H9 (cell line): Measurements from ENCODE around the gene CAMK2B. TPM values are rescaled to one million over a fixed set of nuclear protein-coding genes. Genes with fewer than 3 reads are reported as not detected.

Experiments
- DNase-seq: peaks from one replicate; pipeline ENCODE4 v3.0.0-alpha.2; 2017
- H2AFZ ChIP-seq: one replicate; pipeline ENCODE4 v1.6.1; 2013; ENCODE audit warnings: mild to moderate bottlenecking, low read length, control low read depth, moderate library complexity
- H2AK5ac ChIP-seq: 2 replicates; pipeline ENCODE4 v1.6.1; 2013; ENCODE audit warnings: low read length, control low read depth, mixed read lengths; ENCODE audit not compliant: insufficient read length
- H2BK120ac ChIP-seq: one replicate; pipeline ENCODE4 v1.6.1; 2013; ENCODE audit warnings: low read depth, mild to moderate bottlenecking, low read length, control low read depth, inconsistent platforms; ENCODE audit not compliant: poor library complexity, severe bottlenecking
- H2BK12ac ChIP-seq: 2 replicates; pipeline ENCODE4 v1.6.1; 2013; ENCODE audit warnings: low read length, control low read depth, mixed read lengths, low read depth; ENCODE audit not compliant: insufficient read length
- H2BK15ac ChIP-seq: 2 replicates; pipeline ENCODE4 v1.6.1; 2013; ENCODE audit warnings: low read depth, low read length, control low read depth
- H2BK20ac ChIP-seq: one replicate; pipeline ENCODE4 v1.6.1; 2013; ENCODE audit warnings: low read depth, mild to moderate bottlenecking, low read length, control low read depth, inconsistent platforms; ENCODE audit not compliant: poor library complexity, severe bottlenecking
- H2BK5ac ChIP-seq: 2 replicates; pipeline ENCODE4 v1.6.1; 2013; ENCODE audit warnings: low read length, control low read depth, mixed read lengths; ENCODE audit not compliant: insufficient read length
- H3K14ac ChIP-seq: 2 replicates; pipeline ENCODE4 v1.6.1; 2013; ENCODE audit warnings: low read length, control low read depth; ENCODE audit not compliant: insufficient read depth
- H3K18ac ChIP-seq: 2 replicates; pipeline ENCODE4 v1.6.1; 2013; ENCODE audit warnings: low read depth, mild to moderate bottlenecking, mixed read lengths, low read length, control low read depth; ENCODE audit not compliant: insufficient read length
- H3K23ac ChIP-seq: 2 replicates; pipeline ENCODE4 v1.6.1; 2013; ENCODE audit warnings: low read length, control low read depth, mixed read lengths, low read depth; ENCODE audit not compliant: insufficient read length
- H3K23me2 ChIP-seq: 2 replicates; pipeline ENCODE4 v1.6.1; 2013; ENCODE audit warnings: low read depth, mild to moderate bottlenecking, mixed read lengths, low read length, control low read depth; ENCODE audit not compliant: insufficient read length, poor library complexity, severe bottlenecking
- H3K27ac ChIP-seq: 2 replicates; pipeline ENCODE4 v1.5.1; 2013; ENCODE audit warnings: low read length, control low read depth, mixed read lengths, low read depth; ENCODE audit not compliant: insufficient read length
- H3K27me3 ChIP-seq: 2 replicates; pipeline ENCODE4 v1.6.1; 2013; ENCODE audit warnings: low read length, control low read depth, inconsistent platforms; ENCODE audit not compliant: insufficient read depth
- H3K4ac ChIP-seq: 2 replicates; pipeline ENCODE4 v1.6.1; 2013; ENCODE audit warnings: low read depth, mild to moderate bottlenecking, control low read depth, inconsistent platforms, low read length, moderate library complexity
- H3K4me1 ChIP-seq: 2 replicates; pipeline ENCODE4 v1.6.1; 2013; ENCODE audit warnings: low read length, control low read depth, inconsistent platforms; ENCODE audit not compliant: insufficient read depth
- H3K4me2 ChIP-seq: 2 replicates; pipeline ENCODE4 v1.6.1; 2013; ENCODE audit warnings: low read length, control low read depth, mixed read lengths; ENCODE audit not compliant: insufficient read length, insufficient read depth
- H3K56ac ChIP-seq: 2 replicates; pipeline ENCODE4 v1.6.1; 2013; ENCODE audit warnings: low read depth, mild to moderate bottlenecking, mixed read lengths, low read length, control low read depth; ENCODE audit not compliant: insufficient read length
- H3K79me1 ChIP-seq: 2 replicates; pipeline ENCODE4 v1.6.1; 2013; ENCODE audit warnings: low read depth, mild to moderate bottlenecking, moderate library complexity, low read length, control low read depth, inconsistent platforms; ENCODE audit not compliant: insufficient read depth, poor library complexity, severe bottlenecking
- H3K79me2 ChIP-seq: 2 replicates; pipeline ENCODE4 v1.6.1; 2013; ENCODE audit warnings: low read length, control low read depth, inconsistent platforms; ENCODE audit not compliant: insufficient read depth
- H3K9ac ChIP-seq: 2 replicates; pipeline ENCODE4 v1.6.1; 2013; ENCODE audit warnings: low read length, control low read depth, mixed read lengths; ENCODE audit not compliant: insufficient read length; ENCODE audit errors: extremely low read depth
- H3K9me3 ChIP-seq: one replicate; pipeline ENCODE4 v1.6.1; 2013; ENCODE audit warnings: low read depth, low read length, inconsistent platforms; ENCODE audit not compliant: control insufficient read depth
- H3T11ph ChIP-seq: one replicate; pipeline ENCODE4 v1.6.1; 2013; ENCODE audit warnings: mild to moderate bottlenecking, low read length, control low read depth, inconsistent platforms
- H4K20me1 ChIP-seq: one replicate; pipeline ENCODE4 v1.6.1; 2013; ENCODE audit not compliant: control insufficient read depth, insufficient read length, insufficient read depth
- H4K5ac ChIP-seq: 2 replicates; pipeline ENCODE4 v1.6.1; 2013; ENCODE audit warnings: low read depth, mild to moderate bottlenecking, mixed read lengths, low read length, control low read depth; ENCODE audit not compliant: insufficient read length
- H4K8ac ChIP-seq: replicated peaks from 2 replicates; pipeline ENCODE4 v1.6.1; 2013; ENCODE audit warnings: low read length, control low read depth, mixed read lengths, low read depth; ENCODE audit not compliant: insufficient read length
- H4K91ac ChIP-seq: 2 replicates; pipeline ENCODE4 v1.6.1; 2013; ENCODE audit warnings: low read depth, mild to moderate bottlenecking, moderate library complexity, mixed read lengths, low read length, control low read depth; ENCODE audit not compliant: insufficient read length
- H3K27ac Mint-ChIP-seq, 3 experiments: 2 replicates in 2 of 3; 3 replicates in 1 of 3; pipeline ENCODE4 v1.8.0; 2020 to 2021; ENCODE audit warnings: mixed read lengths in 3 of 3, mild to moderate bottlenecking in 1 of 3, moderate library complexity in 1 of 3
- H3K27me3 Mint-ChIP-seq: 2 replicates; pipeline ENCODE4 v1.8.0; 2021; ENCODE audit warnings: low read depth, mild to moderate bottlenecking, moderate library complexity, mixed read lengths
- H3K36me3 Mint-ChIP-seq, 3 experiments: 2 replicates in 2 of 3; 3 replicates in 1 of 3; pipeline ENCODE4 v1.8.0; 2020 to 2021; ENCODE audit warnings: low read depth in 3 of 3, mixed read lengths in 3 of 3; ENCODE audit not compliant: insufficient read depth in 1 of 3
- H3K4me1 Mint-ChIP-seq, 2 experiments: 2 replicates each; pipeline ENCODE4 v1.8.0; 2020; ENCODE audit warnings: mixed read lengths in 2 of 2
- H3K4me3 Mint-ChIP-seq, 2 experiments: 2 replicates in 1 of 2; 3 replicates in 1 of 2; pipeline ENCODE4 v1.8.0; 2020 to 2021; ENCODE audit warnings: mild to moderate bottlenecking in 2 of 2, mixed read lengths in 2 of 2, moderate library complexity in 1 of 2
- H3K9me3 Mint-ChIP-seq, 2 experiments: 2 replicates in 1 of 2; 3 replicates in 1 of 2; pipeline ENCODE4 v1.8.0; 2020; ENCODE audit warnings: mild to moderate bottlenecking in 2 of 2, mixed read lengths in 2 of 2, moderate library complexity in 1 of 2
- WGBS: extraction: QIAGEN DNeasy Blood & Tissue Kit; methylation state at CpG from one replicate; pipeline ENCODE4 v1.1.7; 2013; ENCODE audit warnings: missing lambda C conversion rate, low lambda C conversion rate, mixed read lengths; ENCODE audit not compliant: insufficient read length; ENCODE audit errors: extremely low coverage; 5-methylcytosine and 5-hydroxymethylcytosine counted together
- total RNA-seq: library from RNA; stranded (reverse); gene quantifications from 2 replicates; pipeline ENCODE4 v1.2.1, GENCODE V29; 2021
- TF ChIP-seq, protein P1 (sequence below): fragments of 200-600 bp; sonication (generic); conservative IDR thresholded peaks from 3 replicates; pipeline ENCODE4 v1.8.0; 2021; ENCODE audit warnings: antibody characterized with exemption, mild to moderate bottlenecking

Gene CAMK2B
- total RNA-seq, 1 experiment from 2014 or later, result 0.17 TPM

DNA sequence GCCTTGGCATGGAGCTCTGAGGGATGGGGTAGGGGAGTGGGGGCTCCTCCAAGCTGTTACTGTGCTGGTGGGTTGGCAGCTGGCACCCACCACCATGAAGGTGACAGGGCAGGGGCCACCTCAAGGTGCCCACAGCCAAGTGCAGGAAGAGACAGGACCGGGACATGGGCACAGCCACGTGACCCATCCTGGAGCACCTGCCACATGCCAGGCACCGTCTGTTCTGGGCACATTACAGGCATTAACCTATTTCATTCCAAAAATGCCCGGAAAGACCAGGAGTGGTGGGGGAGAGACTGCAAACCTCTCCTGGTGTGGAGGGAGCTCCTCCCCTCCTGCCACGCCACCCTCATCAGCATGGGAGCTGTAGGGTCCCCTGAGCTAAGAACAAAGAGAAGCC lies 56.7 kb downstream of the CAMK2B start:
- Histone ChIP-seq H4K5ac (no peak overlapping the region), H3K27ac (no peak overlapping the region), H3K79me2 (no peaks in the 10 kb centered on the region), H3K23me2 (no peaks in the 10 kb centered on the region), H3K56ac (no peak overlapping the region), H3K23ac (no peak overlapping the region), H4K20me1 (no peaks in the 10 kb centered on the region), H3K4me2 (no peak overlapping the region), H2BK12ac (no peak overlapping the region), H2BK15ac (no peak overlapping the region), H3T11ph (no peak overlapping the region), H4K8ac (no peak overlapping the region), H3K27me3 (peaks cover 1% of the 10 kb centered on the region; the same call in 1 of the 2 replicates), H3K14ac (no peak overlapping the region), H2BK120ac (no peak overlapping the region), H2BK20ac (no peak overlapping the region), H2AK5ac (no peak overlapping the region), H3K9me3 (no peaks in the 10 kb centered on the region), H3K4ac (no peak overlapping the region), H3K79me1 (no peaks in the 10 kb centered on the region), H3K9ac (no peak overlapping the region), H2BK5ac (no peak overlapping the region), H3K18ac (no peak overlapping the region), H4K91ac (no peak overlapping the region), H3K4me1 (no peaks in the 10 kb centered on the region; the same call in 1 of the 2 replicates), H2AFZ (no peak overlapping the region)
- no peaks in the 10 kb centered on the region for H3K36me3 Mint-ChIP-seq
- no peak overlapping the region for H3K4me3 Mint-ChIP-seq
- no CpG with 5 or more reads among the region's 5 CpGs for WGBS
- H3K27me3 Mint-ChIP-seq, result peaks cover 47% of the 10 kb centered on the region
- no peak for DNase-seq
- H3K4me1 Mint-ChIP-seq, result peaks cover 0 to 10% of the 10 kb centered on the region in 2 experiments; a peak in 2 of 4 replicates
- TF ChIP-seq, protein P1, sequence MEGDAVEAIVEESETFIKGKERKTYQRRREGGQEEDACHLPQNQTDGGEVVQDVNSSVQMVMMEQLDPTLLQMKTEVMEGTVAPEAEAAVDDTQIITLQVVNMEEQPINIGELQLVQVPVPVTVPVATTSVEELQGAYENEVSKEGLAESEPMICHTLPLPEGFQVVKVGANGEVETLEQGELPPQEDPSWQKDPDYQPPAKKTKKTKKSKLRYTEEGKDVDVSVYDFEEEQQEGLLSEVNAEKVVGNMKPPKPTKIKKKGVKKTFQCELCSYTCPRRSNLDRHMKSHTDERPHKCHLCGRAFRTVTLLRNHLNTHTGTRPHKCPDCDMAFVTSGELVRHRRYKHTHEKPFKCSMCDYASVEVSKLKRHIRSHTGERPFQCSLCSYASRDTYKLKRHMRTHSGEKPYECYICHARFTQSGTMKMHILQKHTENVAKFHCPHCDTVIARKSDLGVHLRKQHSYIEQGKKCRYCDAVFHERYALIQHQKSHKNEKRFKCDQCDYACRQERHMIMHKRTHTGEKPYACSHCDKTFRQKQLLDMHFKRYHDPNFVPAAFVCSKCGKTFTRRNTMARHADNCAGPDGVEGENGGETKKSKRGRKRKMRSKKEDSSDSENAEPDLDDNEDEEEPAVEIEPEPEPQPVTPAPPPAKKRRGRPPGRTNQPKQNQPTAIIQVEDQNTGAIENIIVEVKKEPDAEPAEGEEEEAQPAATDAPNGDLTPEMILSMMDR, result no peak
- H3K9me3 Mint-ChIP-seq, result no peaks in the 10 kb centered on the region; a peak in 1 of 5 replicates
- peak overlapping the region in 1 of 3 experiments; percentile 18; a peak in 1 of 7 replicates for H3K27ac Mint-ChIP-seq
